Activated CD8-positive, alpha-beta T cell treated with anti-CD3 and anti-CD28 coated beads for 36 hours (primary cell): ENCODE data around the gene CBX7. TPM values are rescaled to one million over a fixed set of nuclear protein-coding genes. Genes with fewer than 3 reads are reported as not detected.

ENCODE experiments used
- ATAC-seq: fragments of 200-7000 bp; cut with Tn5 transposase; one replicate; pipeline ENCODE4 v1.10.0; 2021; ENCODE audit warnings: mild to moderate bottlenecking, moderate library complexity
- CTCF ChIA-PET: fragments of 350-600 bp; sonication (Branson Sonifier 250); formaldehyde crosslinking; loops from one replicate; lab custom pipeline; 2021; ENCODE audit warnings: antibody characterized with exemption; lab: Charles Lee
- POLR2A ChIA-PET: fragments of 350-600 bp; sonication (Branson Sonifier 250); formaldehyde crosslinking; loops from one replicate; lab custom pipeline; 2021; ENCODE audit warnings: antibody characterized with exemption; lab: Charles Lee
- DNase-seq: peaks from one replicate; pipeline ENCODE4 v3.0.0-alpha.2; 2020
- H3K27ac Mint-ChIP-seq: one replicate; pipeline ENCODE4 v1.8.0; 2021; ENCODE audit warnings: mild to moderate bottlenecking, mixed read lengths
- H3K27me3 Mint-ChIP-seq: one replicate; pipeline ENCODE4 v1.8.0; 2021; ENCODE audit warnings: mixed read lengths
- H3K36me3 Mint-ChIP-seq: one replicate; pipeline ENCODE4 v1.8.0; 2021; ENCODE audit warnings: low read depth, mixed read lengths
- H3K4me1 Mint-ChIP-seq: one replicate; pipeline ENCODE4 v1.8.0; 2021; ENCODE audit warnings: low read depth, mixed read lengths
- H3K4me3 Mint-ChIP-seq: one replicate; pipeline ENCODE4 v1.8.0; 2021; ENCODE audit warnings: mild to moderate bottlenecking, moderate library complexity, mixed read lengths
- H3K9me3 Mint-ChIP-seq: one replicate; pipeline ENCODE4 v1.8.0; 2021; ENCODE audit warnings: mixed read lengths
- intact Hi-C: fragments of 100-400 bp; cut with micrococcal nuclease; formaldehyde crosslinking; loops from one replicate; pipeline ENCODE4 v1.10.0; 2022
- total RNA-seq, 2 experiments: library from RNA; stranded (reverse); gene quantifications; one replicate each; pipeline ENCODE4 v1.2.3, GENCODE V29; 2021
- TF ChIP-seq, protein P1 (sequence below): fragments of 200-600 bp; IDR thresholded peaks from one replicate; pipeline ENCODE4 v1.8.0; 2022; ENCODE audit warnings: antibody characterized with exemption, mild to moderate bottlenecking

The CBX7 gene
- total RNA-seq, 2 experiments from 2014 or later: 23.6 to 25.0 TPM

DNA sequence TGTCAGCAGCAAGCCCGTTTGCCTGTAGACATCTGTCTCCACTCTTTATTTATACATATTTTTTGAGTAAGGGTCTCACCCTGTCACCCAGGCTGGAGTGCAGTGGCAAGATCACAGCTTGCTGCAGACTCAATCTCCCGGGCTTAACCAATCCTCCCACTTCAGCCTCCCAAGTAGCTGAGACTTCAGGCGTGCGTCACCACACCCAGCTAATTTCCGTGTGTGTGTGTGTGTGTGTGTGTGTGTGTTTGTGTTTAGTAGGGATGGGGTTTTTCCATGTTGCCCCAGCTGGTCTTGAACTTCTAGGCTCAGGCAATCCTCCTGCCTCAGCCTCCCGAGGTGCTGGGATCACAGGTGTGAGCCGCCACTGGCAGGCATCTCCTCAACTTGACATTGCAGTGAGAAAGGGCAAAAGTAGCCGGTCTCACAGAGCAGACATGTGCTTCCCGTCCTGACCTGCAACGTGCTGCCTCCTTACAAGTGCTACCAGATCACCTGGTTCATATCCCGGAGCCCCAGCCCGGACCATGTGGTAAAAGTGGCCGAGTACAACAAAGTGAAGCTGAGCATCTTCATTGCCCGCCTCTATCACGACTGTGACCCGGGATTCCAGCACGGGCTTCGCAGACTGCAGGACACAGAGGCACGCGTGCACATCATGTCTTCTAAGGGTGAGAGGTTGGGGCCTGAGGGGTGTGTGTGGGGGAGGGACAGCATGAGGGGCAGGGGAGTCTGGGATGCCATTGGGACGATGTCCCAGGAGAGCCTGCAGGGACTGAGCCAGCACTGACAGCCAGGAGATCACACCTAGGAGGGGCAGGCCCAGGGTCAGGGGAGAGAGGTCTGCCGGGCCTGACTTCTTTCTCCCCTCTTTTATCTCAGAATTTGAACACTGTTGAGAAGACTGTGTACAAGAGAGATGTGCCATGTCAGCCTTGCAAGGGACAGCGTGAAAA is 61.1 kb downstream of the CBX7 start:
- ChIA-PET POLR2A (interaction anchor here (1.1 to 1.6 kb wide), 2 partner anchors 8 to 23 kb away, joined by 3 to 4 read pairs; no protein-coding TSS in a partner anchor), CTCF (interaction anchor here (0.9 kb wide), 1 partner anchor 88 kb away, joined by 3 read pairs; no protein-coding TSS in a partner anchor)
- Mint-ChIP-seq H3K27ac (peak overlapping the region; percentile 98), H3K9me3 (no peaks in the 10 kb centered on the region), H3K4me1 (peaks cover 87% of the 10 kb centered on the region), H3K27me3 (no peaks in the 10 kb centered on the region), H3K36me3 (peaks cover 5% of the 10 kb centered on the region), H3K4me3 (peak overlapping the region; percentile 58)
- no peak for DNase-seq
- intact Hi-C loops: no loop called here
- TF ChIP-seq, protein P1, sequence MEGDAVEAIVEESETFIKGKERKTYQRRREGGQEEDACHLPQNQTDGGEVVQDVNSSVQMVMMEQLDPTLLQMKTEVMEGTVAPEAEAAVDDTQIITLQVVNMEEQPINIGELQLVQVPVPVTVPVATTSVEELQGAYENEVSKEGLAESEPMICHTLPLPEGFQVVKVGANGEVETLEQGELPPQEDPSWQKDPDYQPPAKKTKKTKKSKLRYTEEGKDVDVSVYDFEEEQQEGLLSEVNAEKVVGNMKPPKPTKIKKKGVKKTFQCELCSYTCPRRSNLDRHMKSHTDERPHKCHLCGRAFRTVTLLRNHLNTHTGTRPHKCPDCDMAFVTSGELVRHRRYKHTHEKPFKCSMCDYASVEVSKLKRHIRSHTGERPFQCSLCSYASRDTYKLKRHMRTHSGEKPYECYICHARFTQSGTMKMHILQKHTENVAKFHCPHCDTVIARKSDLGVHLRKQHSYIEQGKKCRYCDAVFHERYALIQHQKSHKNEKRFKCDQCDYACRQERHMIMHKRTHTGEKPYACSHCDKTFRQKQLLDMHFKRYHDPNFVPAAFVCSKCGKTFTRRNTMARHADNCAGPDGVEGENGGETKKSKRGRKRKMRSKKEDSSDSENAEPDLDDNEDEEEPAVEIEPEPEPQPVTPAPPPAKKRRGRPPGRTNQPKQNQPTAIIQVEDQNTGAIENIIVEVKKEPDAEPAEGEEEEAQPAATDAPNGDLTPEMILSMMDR: no peak
- ATAC-seq: no peak

DNA sequence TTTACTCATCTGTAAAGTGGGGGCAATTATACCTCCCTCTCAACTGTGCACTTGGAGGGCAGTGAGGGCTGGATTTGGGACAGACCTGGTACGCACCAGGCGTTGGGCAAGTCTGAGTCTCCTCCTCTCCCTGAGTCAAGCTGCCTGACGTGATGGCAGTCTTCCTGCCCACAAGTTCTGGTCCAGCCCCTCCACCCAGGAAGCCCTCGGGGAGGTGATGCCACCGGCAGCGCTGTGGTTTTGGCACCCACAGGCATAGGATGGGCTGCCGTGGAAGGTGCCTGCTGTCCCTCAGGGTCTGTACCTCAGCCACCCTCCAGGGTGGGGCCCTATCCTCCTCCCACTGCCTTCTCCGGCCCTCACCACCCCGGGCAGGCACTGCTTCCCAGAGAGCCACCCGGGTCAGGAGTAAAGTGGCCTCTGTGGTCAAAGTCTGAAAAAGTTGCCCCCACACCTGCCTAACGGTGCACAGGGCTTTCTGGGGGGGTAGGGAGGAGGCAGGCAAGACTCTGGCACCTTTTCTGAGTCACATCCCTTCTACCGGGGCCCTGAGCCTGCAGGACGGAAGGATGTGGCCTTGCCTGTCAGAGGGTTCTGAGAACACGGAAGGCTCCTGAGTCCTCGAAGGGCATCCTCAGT is 61.9 kb downstream of the CBX7 start:
- no peaks in the 10 kb centered on the region for H3K27me3 Mint-ChIP-seq
- H3K27ac Mint-ChIP-seq: peak overlapping the region; percentile 98
- intact Hi-C loops: no loop called here
- DNase-seq (peak; percentile 95), ATAC-seq (peak; percentile 83)
- ChIA-PET POLR2A (interaction anchor here (0.6 to 3.0 kb wide), 4 partner anchors 9 to 18 kb away, joined by 3 to 14 read pairs (median 4); partner anchors contain the start of gene APOBEC3G), CTCF (no interaction called here)
- peak overlapping the region; percentile 58 for H3K4me3 Mint-ChIP-seq
- H3K9me3 Mint-ChIP-seq: no peaks in the 10 kb centered on the region
- H3K4me1 Mint-ChIP-seq: peaks cover 83% of the 10 kb centered on the region
- peaks cover 5% of the 10 kb centered on the region for H3K36me3 Mint-ChIP-seq
- TF ChIP-seq, protein P1: no peak

GRCh38 chr22:39089928-39090327 is 62.6 kb downstream of the CBX7 start:
- DNase-seq (no peak), ATAC-seq (no peak)
- Mint-ChIP-seq H3K36me3 (peaks cover 5% of the 10 kb centered on the region), H3K27me3 (no peaks in the 10 kb centered on the region), H3K4me1 (peaks cover 83% of the 10 kb centered on the region), H3K27ac (peak overlapping the region; percentile 98), H3K9me3 (no peaks in the 10 kb centered on the region), H3K4me3 (peak overlapping the region; percentile 58)
- ChIA-PET CTCF (no interaction called here), POLR2A (interaction anchor here (0.6 to 3.0 kb wide), 5 partner anchors 9 to 22 kb away, joined by 3 to 14 read pairs (median 3); partner anchors contain the start of gene APOBEC3G)
- intact Hi-C loops: no loop called here
- TF ChIP-seq, protein P1: no peak

DNA sequence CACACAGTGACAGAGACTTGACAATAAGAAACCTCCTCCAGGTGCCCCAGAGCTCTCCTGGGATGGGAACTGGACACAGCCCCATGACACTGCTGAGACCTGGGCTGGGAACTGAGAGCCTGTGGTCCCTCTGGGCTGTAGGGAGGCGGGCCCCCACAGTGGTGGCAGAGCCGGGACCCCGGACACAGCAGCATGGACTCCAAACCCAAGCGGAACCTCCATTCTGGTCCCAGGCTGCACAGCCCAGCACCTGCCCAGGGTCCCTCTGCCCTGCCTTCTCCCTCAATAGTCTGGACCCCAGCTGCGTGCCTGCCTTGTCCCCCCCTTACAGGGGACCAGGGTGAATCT is 63.8 kb downstream of the CBX7 start:
- Mint-ChIP-seq H3K4me3 (no peak overlapping the region), H3K27me3 (no peaks in the 10 kb centered on the region), H3K4me1 (peaks cover 77% of the 10 kb centered on the region), H3K36me3 (peaks cover 5% of the 10 kb centered on the region), H3K9me3 (no peaks in the 10 kb centered on the region), H3K27ac (peak overlapping the region; percentile 98)
- DNase-seq (no peak), ATAC-seq (no peak)
- ChIA-PET CTCF (interaction anchor here (1.4 kb wide), 1 partner anchor 29 kb away, joined by 3 read pairs; no protein-coding TSS in a partner anchor), POLR2A (interaction anchor here (0.7 to 3.0 kb wide), 6 partner anchors 8 to 26 kb away, joined by 3 to 14 read pairs (median 4); partner anchors contain the start of gene APOBEC3G)
- intact Hi-C loops: no loop called here
- TF ChIP-seq, protein P1: no peak
